Mesothelial cell of epicardium (in vitro differentiated cells): ENCODE data around the gene ADGRD1. TPM values are rescaled to one million over a fixed set of nuclear protein-coding genes. Genes with fewer than 3 reads are reported as not detected.

Source experiments
- DNase-seq, 2 experiments: peaks; one replicate each; pipeline ENCODE4 v3.0.0; 2021; ENCODE audit warnings: low spot score in 2 of 2; ENCODE audit not compliant: unreplicated experiment in 2 of 2
- H3K27ac Mint-ChIP-seq: 2 replicates; pipeline ENCODE4 v1.8.0; 2021; ENCODE audit warnings: mixed read lengths
- H3K27me3 Mint-ChIP-seq: 2 replicates; pipeline ENCODE4 v1.8.0; 2021; ENCODE audit warnings: low read depth, mixed read lengths
- H3K36me3 Mint-ChIP-seq: 2 replicates; pipeline ENCODE4 v1.8.0; 2021; ENCODE audit warnings: mixed read lengths
- H3K4me1 Mint-ChIP-seq: 2 replicates; pipeline ENCODE4 v1.8.0; 2021; ENCODE audit warnings: mixed read lengths
- H3K4me3 Mint-ChIP-seq: 2 replicates; pipeline ENCODE4 v1.8.0; 2021; ENCODE audit warnings: mild to moderate bottlenecking, moderate library complexity, mixed read lengths
- H3K9me3 Mint-ChIP-seq: 2 replicates; pipeline ENCODE4 v1.8.0; 2021; ENCODE audit warnings: mixed read lengths
- total RNA-seq: library from RNA; stranded (reverse); gene quantifications from 3 replicates; pipeline ENCODE4 v1.2.1, GENCODE V29; 2021
- TF ChIP-seq, protein P1 (sequence below): fragments of 200-600 bp; sonication (generic); IDR thresholded peaks from one replicate; pipeline ENCODE4 v1.5.0; 2021; ENCODE audit warnings: antibody characterized with exemption; ENCODE audit not compliant: unreplicated experiment

Gene ADGRD1
- total RNA-seq, 1 donor from 2014 or later = 7.2 TPM

DNA sequence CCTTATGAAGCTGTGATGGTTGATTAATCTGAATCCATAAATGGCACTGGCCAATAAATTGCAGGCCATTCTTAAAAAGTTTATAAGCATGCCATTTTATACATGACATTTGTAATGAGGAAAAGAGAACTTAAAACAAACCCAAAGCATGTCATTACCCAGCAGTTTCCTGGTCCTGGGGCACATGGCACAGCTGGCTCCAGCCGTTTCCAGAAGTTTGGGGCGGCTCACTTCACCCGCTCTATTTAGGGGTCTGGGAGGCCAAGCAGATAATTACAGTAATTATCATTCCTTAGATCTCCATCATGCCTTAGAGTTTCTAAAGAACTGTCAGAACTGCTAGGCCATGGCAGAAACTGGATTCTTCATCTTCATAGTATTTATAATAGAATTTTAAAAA, 6.4 kb downstream of the ADGRD1 start:
- no peak overlapping the region for H3K27ac Mint-ChIP-seq
- peaks cover 2% of the 10 kb centered on the region for H3K4me1 Mint-ChIP-seq
- H3K36me3 Mint-ChIP-seq = no peaks in the 10 kb centered on the region
- H3K9me3 Mint-ChIP-seq = peaks cover 4% of the 10 kb centered on the region
- H3K27me3 Mint-ChIP-seq = no peaks in the 10 kb centered on the region
- H3K4me3 Mint-ChIP-seq = no peak overlapping the region
- TF ChIP-seq, protein P1, sequence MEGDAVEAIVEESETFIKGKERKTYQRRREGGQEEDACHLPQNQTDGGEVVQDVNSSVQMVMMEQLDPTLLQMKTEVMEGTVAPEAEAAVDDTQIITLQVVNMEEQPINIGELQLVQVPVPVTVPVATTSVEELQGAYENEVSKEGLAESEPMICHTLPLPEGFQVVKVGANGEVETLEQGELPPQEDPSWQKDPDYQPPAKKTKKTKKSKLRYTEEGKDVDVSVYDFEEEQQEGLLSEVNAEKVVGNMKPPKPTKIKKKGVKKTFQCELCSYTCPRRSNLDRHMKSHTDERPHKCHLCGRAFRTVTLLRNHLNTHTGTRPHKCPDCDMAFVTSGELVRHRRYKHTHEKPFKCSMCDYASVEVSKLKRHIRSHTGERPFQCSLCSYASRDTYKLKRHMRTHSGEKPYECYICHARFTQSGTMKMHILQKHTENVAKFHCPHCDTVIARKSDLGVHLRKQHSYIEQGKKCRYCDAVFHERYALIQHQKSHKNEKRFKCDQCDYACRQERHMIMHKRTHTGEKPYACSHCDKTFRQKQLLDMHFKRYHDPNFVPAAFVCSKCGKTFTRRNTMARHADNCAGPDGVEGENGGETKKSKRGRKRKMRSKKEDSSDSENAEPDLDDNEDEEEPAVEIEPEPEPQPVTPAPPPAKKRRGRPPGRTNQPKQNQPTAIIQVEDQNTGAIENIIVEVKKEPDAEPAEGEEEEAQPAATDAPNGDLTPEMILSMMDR = no peak
- no peak for DNase-seq

DNA sequence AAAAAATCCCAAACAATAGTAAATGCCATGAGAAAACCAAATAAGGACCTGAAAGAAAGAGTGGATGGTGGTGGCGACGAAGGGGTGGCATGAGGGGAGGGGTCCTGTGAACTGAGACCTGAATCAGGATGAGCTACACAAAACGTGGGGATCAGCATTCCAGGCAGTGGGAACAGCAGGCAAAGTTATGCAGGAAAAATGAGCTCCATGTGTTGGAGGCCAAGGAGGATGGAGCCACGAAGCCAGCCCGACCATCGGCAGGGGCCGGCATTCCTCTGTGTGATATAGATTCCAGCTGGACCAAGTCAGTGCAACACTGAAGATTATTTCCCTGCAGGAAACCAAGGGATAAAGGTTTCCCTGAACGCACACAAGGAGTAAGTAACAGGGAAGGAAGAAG, 7.1 kb downstream of the ADGRD1 start:
- Mint-ChIP-seq H3K9me3 (peaks cover 4% of the 10 kb centered on the region), H3K36me3 (no peaks in the 10 kb centered on the region), H3K4me1 (peaks cover 2% of the 10 kb centered on the region), H3K27me3 (no peaks in the 10 kb centered on the region), H3K4me3 (no peak overlapping the region), H3K27ac (no peak overlapping the region)
- no peak for DNase-seq
- TF ChIP-seq, protein P1 = no peak

DNA sequence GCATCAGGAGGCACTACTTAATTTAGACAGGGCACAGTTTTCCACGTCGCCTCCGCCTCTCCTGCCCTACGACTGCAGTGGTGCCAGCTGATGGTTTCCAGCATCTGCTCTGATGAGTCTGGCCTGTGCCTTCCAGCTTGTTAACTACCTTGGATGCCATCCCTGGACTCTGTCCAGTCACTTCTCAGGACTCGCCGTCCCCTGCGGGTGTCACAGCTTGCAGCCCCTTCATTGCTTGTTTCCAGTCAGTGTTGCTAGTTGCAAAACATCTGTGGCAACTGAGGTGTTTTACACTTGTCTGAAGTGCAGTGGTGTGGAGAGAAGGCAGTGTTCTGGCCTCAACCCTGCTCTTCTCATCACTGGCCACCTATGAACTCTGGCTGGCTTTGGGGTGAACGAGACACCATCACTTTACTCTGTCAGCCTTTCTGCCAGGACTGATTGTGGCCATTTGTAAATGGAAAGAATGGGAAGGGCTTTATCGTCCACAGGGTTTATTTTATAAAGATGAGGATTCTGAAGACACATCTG, 8.3 kb downstream of the ADGRD1 start:
- Mint-ChIP-seq H3K27me3 (no peaks in the 10 kb centered on the region), H3K27ac (no peak overlapping the region), H3K9me3 (peaks cover 4% of the 10 kb centered on the region), H3K4me3 (no peak overlapping the region), H3K4me1 (peaks cover 2% of the 10 kb centered on the region), H3K36me3 (no peaks in the 10 kb centered on the region)
- no peak for DNase-seq
- TF ChIP-seq, protein P1 = no peak

DNA sequence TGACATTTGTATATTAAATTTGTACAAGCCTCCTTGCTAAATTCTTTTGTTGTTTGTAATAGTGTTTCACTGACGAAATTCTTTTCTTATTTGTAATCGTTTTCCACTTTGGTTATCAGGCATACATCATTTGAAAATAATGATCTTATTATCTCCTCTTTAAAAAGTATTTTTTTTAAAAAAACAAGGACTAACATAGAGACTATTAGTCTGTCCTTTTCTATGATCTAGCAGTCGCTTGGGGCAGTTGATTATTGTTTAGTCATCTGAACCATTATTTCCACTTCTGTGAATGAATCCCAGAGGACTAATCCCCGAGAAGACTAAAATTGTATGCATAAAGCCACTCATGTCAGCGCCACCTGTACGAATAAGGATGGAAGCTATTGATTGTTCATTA, 11.5 kb downstream of the ADGRD1 start:
- TF ChIP-seq, protein P1 = no peak
- peaks cover 2% of the 10 kb centered on the region for H3K4me1 Mint-ChIP-seq
- H3K27me3 Mint-ChIP-seq = no peaks in the 10 kb centered on the region
- H3K4me3 Mint-ChIP-seq = no peak overlapping the region
- H3K36me3 Mint-ChIP-seq = no peaks in the 10 kb centered on the region
- no peak overlapping the region for H3K27ac Mint-ChIP-seq
- H3K9me3 Mint-ChIP-seq = peaks cover 4% of the 10 kb centered on the region
- DNase-seq = no peak

DNA sequence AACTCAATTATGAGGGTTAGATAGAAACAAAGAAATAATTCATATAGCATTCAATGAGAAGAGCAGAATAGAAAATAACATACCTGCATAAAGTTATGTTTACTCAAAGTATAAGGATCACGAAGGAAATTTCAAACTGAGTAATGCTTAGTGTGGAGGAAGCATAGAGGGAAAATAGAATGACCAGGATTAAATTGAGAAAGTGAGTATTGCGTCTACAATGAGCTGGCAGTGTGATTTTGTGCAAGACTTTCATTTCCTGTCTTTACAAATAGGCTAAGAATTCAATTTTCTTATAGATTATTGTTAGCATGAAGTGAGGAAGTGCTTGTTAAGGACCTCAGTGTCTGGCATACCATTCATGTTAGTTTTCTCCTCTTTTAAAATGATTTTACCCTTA, 12.0 kb downstream of the ADGRD1 start:
- no peak overlapping the region for H3K4me3 Mint-ChIP-seq
- no peak for DNase-seq
- no peak overlapping the region for H3K27ac Mint-ChIP-seq
- H3K36me3 Mint-ChIP-seq = no peaks in the 10 kb centered on the region
- TF ChIP-seq, protein P1 = no peak
- no peaks in the 10 kb centered on the region for H3K27me3 Mint-ChIP-seq
- peaks cover 2% of the 10 kb centered on the region for H3K4me1 Mint-ChIP-seq
- peaks cover 4% of the 10 kb centered on the region for H3K9me3 Mint-ChIP-seq
